GM23338 (cell line): ENCODE measurements around the gene AASDH. TPM values are rescaled to one million over a fixed set of nuclear protein-coding genes. Genes with fewer than 3 reads are reported as not detected.

Source experiments
- polyA plus RNA-seq: library from polyadenylated mRNA; unstranded; fragments of >200 nt; fragmentation: Nextera tagmentation; extraction: Ambion mirVana; gene quantifications from 2 replicates; pipeline ENCODE4 v1.2.1, GENCODE V29; 2016
- small RNA-seq: library from RNA; depleted of rRNA; stranded (forward); fragments of <200 nt; gene quantifications from one replicate; pipeline ENCODE3, GENCODE V24; 2014; ENCODE audit warnings: low replicate concordance
- total RNA-seq: library from RNA; depleted of rRNA; stranded (reverse); fragments of >200 nt; shearing (Covaris generic); gene quantifications from 2 replicates; pipeline ENCODE4 v1.2.3, GENCODE V29; 2014; rRNA removed

AASDH gene
- total and polyA plus RNA-seq, 2 experiments from 2014 or later = 12.2 to 35.6 TPM

Small RNAs within 50 kb of the gene (small RNA-seq; reads per million reads assigned to genes)
- not detected for gene RNU6-197P

Other genes with a start within 250 kb of the AASDH start
- gene PPAT, start 48.1 kb upstream of the AASDH start, total RNA-seq = 87.4 and 96.8 TPM in 2 replicates
- 56.3 and 63.0 TPM in 2 replicates for gene PPAT, start 48.1 kb upstream of the AASDH start, polyA plus RNA-seq
- gene PAICS, start 48.8 kb upstream of the AASDH start, total RNA-seq = 366 and 390 TPM in 2 replicates
- gene PAICS, start 48.8 kb upstream of the AASDH start, polyA plus RNA-seq = 260 and 300 TPM in 2 replicates
- gene SRP72, start 80.1 kb upstream of the AASDH start, total RNA-seq = 73.1 and 84.6 TPM in 2 replicates
- 114 and 174 TPM in 2 replicates for gene SRP72, start 80.1 kb upstream of the AASDH start, polyA plus RNA-seq
- gene ARL9, start 118.3 kb upstream of the AASDH start, total RNA-seq = not detected in 2 replicates
- 0.37 TPM in 2 replicates for gene ARL9, start 118.3 kb upstream of the AASDH start, polyA plus RNA-seq